HG02885 (cell line): ENCODE results near the gene LRRC75B.
A peak's percentile ranks its signal among the peaks of the same experiment; 100 is the strongest.
"Not testable (repeated sequence)": the region's sequence is repeated elsewhere in the genome, so short reads cannot be mapped to it uniquely, and the experiment has no call there.

Experiments used
- ATAC-seq: cut with Tn5 transposase; IDR thresholded peaks from one replicate; pipeline ENCODE4 v1.9.1; 2021; ENCODE audit warnings: mild to moderate bottlenecking; ENCODE audit not compliant: unreplicated experiment, poor library complexity

LRRC75B gene

GRCh38 chr22:24559471-24559870 lies 33.4 kb downstream of the LRRC75B start:
- no peak for ATAC-seq

- peak; percentile 74 for ATAC-seq
Observed at GRCh38 chr22:24555165-24556039, 37.5 kb downstream of the LRRC75B start, which contains the start of gene SNRPD3. TSS of gene SNRPD3 (plus strand) at chr22:24555999. CDS start at chr22:24557675, 1,676 bp downstream.

GRCh38 chr22:24554313-24555164 lies 38.3 kb downstream of the LRRC75B start, which contains the start of gene GUCD1:
TSS of gene GUCD1 (minus strand) at chr22:24555138. CDS start at chr22:24554991, 147 bp downstream.
- ATAC-seq, result peak; percentile 2

GRCh38 chr22:24553597-24554312 lies 39.1 kb downstream of the LRRC75B start:
- no peak for ATAC-seq

- ATAC-seq, result not testable (repeated sequence)
Observed at GRCh38 chr22:24552503-24553286, 40.2 kb downstream of the LRRC75B start.

GRCh38 chr22:24550902-24551435 lies 41.9 kb downstream of the LRRC75B start:
- ATAC-seq, result no peak

GRCh38 chr22:24550028-24550901 lies 42.6 kb downstream of the LRRC75B start:
- no peak for ATAC-seq

- no peak for ATAC-seq
Observed at GRCh38 chr22:24548812-24549211, 44.1 kb downstream of the LRRC75B start.

GRCh38 chr22:24543679-24544243 lies 49.1 kb downstream of the LRRC75B start:
- no peak for ATAC-seq

- no peak for ATAC-seq
Observed at GRCh38 chr22:24543185-24543601, 49.7 kb downstream of the LRRC75B start.

- no peak for ATAC-seq
Observed at GRCh38 chr22:24542641-24543040, 50.2 kb downstream of the LRRC75B start.

GRCh38 chr22:24541681-24542515 lies 51.0 kb downstream of the LRRC75B start:
- ATAC-seq, result no peak

GRCh38 chr22:24540470-24540869 lies 52.4 kb downstream of the LRRC75B start:
- ATAC-seq, result no peak

- ATAC-seq, result no peak
Observed at GRCh38 chr22:24536089-24536488, 56.8 kb downstream of the LRRC75B start.
